ENCODE measurements around the gene COL6A2. TPM values are rescaled to one million over a fixed set of nuclear protein-coding genes. Genes with fewer than 3 reads are reported as not detected.
A peak's percentile ranks its signal among the peaks of the same experiment; 100 is the strongest.

COL6A2 gene
- total RNA-seq (389 and 509 TPM in 2 replicates), polyA plus RNA-seq (832 and 940 TPM in 2 replicates)

DNA sequence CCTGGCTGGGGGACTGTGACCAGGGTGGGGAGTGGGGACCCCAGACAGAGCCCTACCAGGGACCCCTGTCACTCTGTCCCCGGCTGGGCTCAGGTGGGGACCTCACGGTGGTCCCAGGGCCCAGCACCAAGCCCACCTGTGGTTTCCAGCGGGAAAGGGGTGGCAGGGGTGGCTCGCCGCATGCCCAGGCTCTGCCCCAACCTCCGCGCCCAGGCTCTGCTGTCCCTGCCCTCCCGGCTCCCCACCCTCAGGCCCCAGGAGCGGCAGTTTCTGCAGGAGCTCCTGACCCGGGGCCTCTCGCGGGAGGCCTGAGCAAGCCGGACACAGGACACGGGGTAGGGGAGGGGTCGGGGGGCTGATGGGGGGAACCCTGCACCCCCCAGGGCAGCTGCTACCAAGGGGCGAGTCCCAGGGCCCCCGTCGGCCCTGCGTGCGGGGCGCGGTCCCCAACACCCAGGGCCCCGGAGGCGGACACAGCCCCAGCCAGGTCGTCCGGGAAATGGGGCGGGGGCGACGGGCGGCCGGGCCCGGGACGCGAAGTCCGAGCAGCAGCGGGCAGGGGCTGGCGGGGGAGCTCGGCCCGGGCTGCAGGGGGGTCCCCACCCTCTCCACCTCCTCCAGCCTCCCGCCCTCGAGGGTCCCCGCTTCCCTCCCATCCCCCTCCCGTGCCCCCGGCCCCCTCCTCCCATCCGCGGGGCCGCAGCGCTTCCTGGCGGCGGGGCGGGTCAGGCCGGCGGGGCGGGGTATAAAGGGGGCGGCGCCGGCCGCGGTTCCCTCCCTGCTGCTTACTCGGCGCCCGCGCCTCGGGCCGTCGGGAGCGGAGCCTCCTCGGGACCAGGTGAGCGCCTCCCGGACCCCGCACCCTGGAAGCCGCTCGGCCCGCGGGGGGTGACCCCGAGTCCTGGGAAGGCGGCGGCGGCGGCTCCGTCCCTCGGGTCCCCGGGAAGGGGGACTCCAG lies at the start of gene COL6A2:
COL6A2 (plus strand) TSS at position 777 of the 958 bp plus-strand sequence.
- H3K27me3 ChIP-seq = peaks cover 23% of the 10 kb centered on the region
- TF ChIP-seq EZH2phosphoT487 (IDR thresholded peaks at IDR 0.05; ENCODE audit: low read depth, severe bottlenecking, unreplicated experiment) (no peak), EZH2 (IDR thresholded peaks at IDR 0.05; ENCODE audit: borderline replicate concordance) (no peak), CTCF (IDR thresholded peaks at IDR 0.05; ENCODE audit: poor library complexity) (peak; percentile 55)
- H3K79me2 ChIP-seq = peaks cover 44% of the 10 kb centered on the region
- peak within 1 kb of the TSS; percentile 74 for H2AFZ ChIP-seq
- peaks cover 7% of the 10 kb centered on the region for H3K9me3 ChIP-seq (ENCODE audit: low read depth)
- H3K36me3 ChIP-seq (replicated peaks; ENCODE audit: insufficient read depth, low read depth) = peaks cover 5% of the 10 kb centered on the region
- DNase-seq (ENCODE audit: low spot score) = peak; percentile 90
- H4K20me1 ChIP-seq (ENCODE audit: insufficient read depth, poor library complexity, severe bottlenecking) = peaks cover 15% of the 10 kb centered on the region
- no peaks in the 10 kb centered on the region for H3K9me2 ChIP-seq (replicated peaks; ENCODE audit: insufficient read depth)
- H3K4me2 ChIP-seq = peak within 1 kb of the TSS; percentile 95
- peak within 1 kb of the TSS; percentile 87 for H3K27ac ChIP-seq
- WGBS (ENCODE audit: low lambda C conversion rate, missing lambda C conversion rate) = 100% methylated on average over 1 of the region's 83 CpGs
- H3K4me1 ChIP-seq (ENCODE audit: insufficient read depth) = peaks cover 10% of the 10 kb centered on the region
- peak within 1 kb of the TSS; percentile 92 for H3K4me3 ChIP-seq

DNA sequence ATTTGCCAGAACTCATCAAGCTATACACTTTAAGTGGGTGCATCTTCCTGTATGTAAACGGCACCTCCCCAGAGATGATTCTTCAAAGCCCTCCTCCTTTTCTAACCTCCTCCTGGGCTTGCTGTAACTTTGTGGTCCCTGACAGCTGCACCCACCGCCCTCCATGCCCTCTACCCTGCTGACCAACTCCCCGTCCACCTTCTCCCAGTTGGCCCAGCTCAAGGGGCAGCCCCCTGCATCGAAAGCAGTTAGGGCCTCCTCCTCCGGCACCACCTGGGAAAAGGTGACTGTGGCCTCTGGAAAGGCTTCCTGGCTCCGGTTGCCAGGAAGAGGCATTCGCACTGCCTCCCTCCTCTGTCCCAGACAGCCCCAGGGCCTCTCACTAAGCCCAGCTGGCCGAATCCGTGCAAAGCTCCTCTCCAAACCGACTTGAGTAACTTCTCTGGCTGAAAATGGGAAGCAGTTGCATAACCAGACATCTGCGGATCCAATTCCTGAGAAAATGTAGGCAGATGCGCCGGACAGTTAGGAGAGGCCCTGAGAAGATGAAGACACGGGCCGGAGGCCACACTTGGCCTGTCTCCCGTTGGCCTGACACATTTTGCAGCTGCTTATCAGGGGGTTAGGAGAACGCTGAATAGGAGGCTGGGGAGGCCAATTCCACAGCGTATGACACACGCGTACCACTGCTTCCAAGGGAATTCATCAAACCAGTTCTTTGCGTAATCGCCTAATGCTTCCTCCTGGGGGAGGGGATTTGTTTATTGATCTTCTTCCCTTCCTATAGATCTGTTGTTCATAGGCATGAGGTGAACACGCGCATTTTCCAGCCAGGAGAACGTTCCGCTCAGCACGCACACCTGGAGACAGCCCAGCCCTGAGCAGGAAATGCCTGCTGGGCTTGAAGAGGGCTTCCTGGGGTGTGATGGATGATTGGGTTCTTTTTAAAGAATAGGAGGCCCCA lies 48.7 kb upstream of the COL6A2 start:
- Histone ChIP-seq H3K4me3 (no peak overlapping the region), H3K79me2 (no peaks in the 10 kb centered on the region), H3K9me3 (ENCODE audit: low read depth) (no peaks in the 10 kb centered on the region), H3K27me3 (no peaks in the 10 kb centered on the region), H3K27ac (peak overlapping the region; percentile 91), H2AFZ (no peak overlapping the region), H4K20me1 (ENCODE audit: insufficient read depth, poor library complexity, severe bottlenecking) (no peaks in the 10 kb centered on the region), H3K36me3 (replicated peaks; ENCODE audit: insufficient read depth, low read depth) (no peaks in the 10 kb centered on the region), H3K9me2 (replicated peaks; ENCODE audit: insufficient read depth) (no peaks in the 10 kb centered on the region), H3K4me2 (peak overlapping the region; percentile 42), H3K4me1 (ENCODE audit: insufficient read depth) (peaks cover 10% of the 10 kb centered on the region)
- 44% methylated on average over 27 of the region's 27 CpGs for WGBS (ENCODE audit: low lambda C conversion rate, missing lambda C conversion rate)
- no peak for TF ChIP-seq EZH2phosphoT487 (IDR thresholded peaks at IDR 0.05; ENCODE audit: low read depth, severe bottlenecking, unreplicated experiment)
- DNase-seq (ENCODE audit: low spot score) = peak; percentile 80

DNA sequence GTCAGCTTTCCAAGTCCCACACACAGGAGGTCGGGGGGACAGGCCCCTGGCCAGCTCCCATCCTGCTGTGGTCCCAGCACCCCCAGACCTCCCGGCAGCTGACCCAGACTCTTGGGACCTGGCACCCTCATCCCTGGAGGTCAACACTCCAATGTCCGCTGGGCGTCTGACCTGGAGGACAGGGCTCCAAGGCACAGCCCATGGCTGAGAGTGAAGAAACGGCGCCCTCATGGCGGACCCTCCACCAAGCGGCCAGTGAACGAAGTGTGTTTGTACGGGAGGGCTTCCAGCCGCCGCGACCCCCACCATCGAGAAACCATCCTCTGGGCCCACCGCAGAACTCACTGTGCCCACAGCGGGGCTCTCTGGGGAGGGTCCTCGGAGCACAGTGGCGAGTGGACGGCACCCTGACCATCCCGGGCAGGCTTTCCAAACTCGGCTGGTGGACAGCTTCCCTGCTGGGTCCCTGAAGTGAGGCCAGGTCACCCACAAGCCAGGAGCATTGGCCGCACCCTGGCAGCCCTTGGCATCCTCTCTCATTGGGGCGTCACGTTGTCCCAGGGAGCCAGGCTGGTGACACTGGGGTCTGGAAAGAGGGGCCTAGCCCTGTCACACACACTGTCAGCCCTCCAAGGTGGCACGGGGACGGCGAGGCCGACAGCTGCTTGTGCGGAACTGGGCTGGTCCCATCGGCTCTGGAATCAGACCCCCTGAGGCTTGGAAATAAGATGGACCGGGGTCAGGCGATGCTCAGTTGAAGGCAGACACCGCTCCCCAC lies 47.8 kb upstream of the COL6A2 start:
- TF ChIP-seq EZH2phosphoT487 (IDR thresholded peaks at IDR 0.05; ENCODE audit: low read depth, severe bottlenecking, unreplicated experiment) (no peak), CTCF (IDR thresholded peaks at IDR 0.05; ENCODE audit: poor library complexity) (no peak), EZH2 (IDR thresholded peaks at IDR 0.05; ENCODE audit: borderline replicate concordance) (no peak)
- no peaks in the 10 kb centered on the region for H4K20me1 ChIP-seq (ENCODE audit: insufficient read depth, poor library complexity, severe bottlenecking)
- H3K4me2 ChIP-seq = peak overlapping the region; percentile 31
- H3K27ac ChIP-seq = peak overlapping the region; percentile 91
- no peaks in the 10 kb centered on the region for H3K9me2 ChIP-seq (replicated peaks; ENCODE audit: insufficient read depth)
- H3K4me1 ChIP-seq (ENCODE audit: insufficient read depth) = peaks cover 10% of the 10 kb centered on the region
- H2AFZ ChIP-seq = no peak overlapping the region
- no peaks in the 10 kb centered on the region for H3K27me3 ChIP-seq
- no peaks in the 10 kb centered on the region for H3K36me3 ChIP-seq (replicated peaks; ENCODE audit: insufficient read depth, low read depth)
- H3K79me2 ChIP-seq = no peaks in the 10 kb centered on the region
- H3K9me3 ChIP-seq (ENCODE audit: low read depth) = no peaks in the 10 kb centered on the region
- no peak overlapping the region for H3K4me3 ChIP-seq
- no peak for DNase-seq (ENCODE audit: low spot score)
- 95% methylated on average over 33 of the region's 33 CpGs for WGBS (ENCODE audit: low lambda C conversion rate, missing lambda C conversion rate)
